Muscle of arm (tissue), 14 donors: ENCODE data around the gene MYL9. TPM values are rescaled to one million over a fixed set of nuclear protein-coding genes. Genes with fewer than 3 reads are reported as not detected.
A peak's percentile ranks its signal among the peaks of the same experiment; 100 is the strongest.

Experiments used
- DNase-seq: peaks from one replicate; pipeline ENCODE4 v3.0.0-alpha.2; 2013
- long read RNA-seq, 11 donors: transcript quantifications; one replicate each; lab custom pipeline, GENCODE V29; 2026
- polyA plus RNA-seq, 12 donors: library from polyadenylated mRNA; unstranded; fragments of 120-200 nt; gene quantifications; one replicate each; pipeline ENCODE4 v1.2.1, GENCODE V29; 2013; ENCODE audit not compliant: insufficient read length in 12 of 12

Gene MYL9
- 1,000 to 10,000 TPM in 1 of 12 donors, 100 to 1,000 TPM in 11; 261 to 1,144 (median 519) TPM for polyA plus RNA-seq
- long read RNA-seq, donor 1, transcript MYL9-201 (4 exons, 2,821 nt) = major isoform, 540 of 923 reads
- long read RNA-seq, donor 1, partial matches to known transcripts = 331 of 923 reads
- long read RNA-seq, donor 1, other reads (novel, unspliced or antisense) = 49 of 923 reads
- long read RNA-seq, donor 2, transcript MYL9-201 (4 exons, 2,821 nt) = major isoform, 318 of 542 reads
- long read RNA-seq, donor 2, partial matches to known transcripts = 188 of 542 reads
- long read RNA-seq, donor 2, other reads (novel, unspliced or antisense) = 33 of 542 reads
- long read RNA-seq, donor 3, transcript MYL9-201 (4 exons, 2,821 nt) = major isoform, 133 of 326 reads
- long read RNA-seq, donor 3, partial matches to known transcripts = 187 of 326 reads
- long read RNA-seq, donor 3, other reads (novel, unspliced or antisense) = 6 of 326 reads
- long read RNA-seq, donor 4, transcript MYL9-201 (4 exons, 2,821 nt) = major isoform, 111 of 188 reads
- long read RNA-seq, donor 4, partial matches to known transcripts = 69 of 188 reads
- long read RNA-seq, donor 4, other reads (novel, unspliced or antisense) = 8 of 188 reads
- long read RNA-seq, donor 5, transcript MYL9-201 (4 exons, 2,821 nt) = major isoform, 201 of 332 reads
- long read RNA-seq, donor 5, partial matches to known transcripts = 120 of 332 reads
- long read RNA-seq, donor 5, other reads (novel, unspliced or antisense) = 10 of 332 reads
- long read RNA-seq, donor 6, transcript MYL9-201 (4 exons, 2,821 nt) = major isoform, 132 of 217 reads
- long read RNA-seq, donor 6, partial matches to known transcripts = 79 of 217 reads
- long read RNA-seq, donor 6, other reads (novel, unspliced or antisense) = 5 of 217 reads
- long read RNA-seq, donor 7, transcript MYL9-201 (4 exons, 2,821 nt) = major isoform, 102 of 178 reads
- long read RNA-seq, donor 7, partial matches to known transcripts = 69 of 178 reads
- long read RNA-seq, donor 7, other reads (novel, unspliced or antisense) = 5 of 178 reads
- long read RNA-seq, donor 8, transcript MYL9-201 (4 exons, 2,821 nt) = major isoform, 247 of 413 reads
- long read RNA-seq, donor 8, transcript MYL9-202 (3 exons, 1,024 nt) = minor isoform, 5 of 413 reads
- long read RNA-seq, donor 8, partial matches to known transcripts = 149 of 413 reads
- long read RNA-seq, donor 8, other reads (novel, unspliced or antisense) = 12 of 413 reads
- long read RNA-seq, donor 9, transcript MYL9-201 (4 exons, 2,821 nt) = major isoform, 100 of 172 reads
- long read RNA-seq, donor 9, partial matches to known transcripts = 72 of 172 reads
- long read RNA-seq, donor 9, other reads (novel, unspliced or antisense) = 0 of 172 reads
- long read RNA-seq, donor 10, transcript MYL9-201 (4 exons, 2,821 nt) = major isoform, 263 of 541 reads
- long read RNA-seq, donor 10, partial matches to known transcripts = 266 of 541 reads
- long read RNA-seq, donor 10, other reads (novel, unspliced or antisense) = 10 of 541 reads
- long read RNA-seq, donor 11, transcript MYL9-201 (4 exons, 2,821 nt) = major isoform, 265 of 430 reads
- long read RNA-seq, donor 11, partial matches to known transcripts = 150 of 430 reads
- long read RNA-seq, donor 11, other reads (novel, unspliced or antisense) = 13 of 430 reads

- DNase-seq = peak; percentile 54
Measured at GRCh38 chr20:36541227-36541767, at the start of gene MYL9. Gene MYL9, plus strand, starts transcription at chr20:36541519. Its CDS starts 3,366 bp downstream, at chr20:36544885.

GRCh38 chr20:36491901-36492617 is 49.3 kb upstream of the MYL9 start:
- no peak for DNase-seq

GRCh38 chr20:36493051-36493800 is 48.1 kb upstream of the MYL9 start:
- no peak for DNase-seq

DNA sequence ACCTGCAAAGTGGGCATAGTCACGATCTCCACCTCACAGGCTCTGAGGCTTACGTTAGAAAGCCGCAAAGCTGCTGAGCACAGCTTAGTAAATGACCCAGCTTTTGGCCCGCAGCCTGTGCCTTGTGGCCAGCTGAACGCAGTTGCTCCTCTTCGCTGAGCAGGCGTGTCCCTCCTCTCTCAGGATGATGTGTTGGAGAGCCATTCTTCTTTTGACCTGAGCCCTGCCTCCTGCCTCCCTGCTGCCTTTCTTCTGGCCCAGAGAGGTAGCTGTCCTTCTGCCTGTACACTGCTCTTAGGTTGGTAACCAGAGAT is 47.6 kb upstream of the MYL9 start:
- peak; percentile 65 for DNase-seq

DNA sequence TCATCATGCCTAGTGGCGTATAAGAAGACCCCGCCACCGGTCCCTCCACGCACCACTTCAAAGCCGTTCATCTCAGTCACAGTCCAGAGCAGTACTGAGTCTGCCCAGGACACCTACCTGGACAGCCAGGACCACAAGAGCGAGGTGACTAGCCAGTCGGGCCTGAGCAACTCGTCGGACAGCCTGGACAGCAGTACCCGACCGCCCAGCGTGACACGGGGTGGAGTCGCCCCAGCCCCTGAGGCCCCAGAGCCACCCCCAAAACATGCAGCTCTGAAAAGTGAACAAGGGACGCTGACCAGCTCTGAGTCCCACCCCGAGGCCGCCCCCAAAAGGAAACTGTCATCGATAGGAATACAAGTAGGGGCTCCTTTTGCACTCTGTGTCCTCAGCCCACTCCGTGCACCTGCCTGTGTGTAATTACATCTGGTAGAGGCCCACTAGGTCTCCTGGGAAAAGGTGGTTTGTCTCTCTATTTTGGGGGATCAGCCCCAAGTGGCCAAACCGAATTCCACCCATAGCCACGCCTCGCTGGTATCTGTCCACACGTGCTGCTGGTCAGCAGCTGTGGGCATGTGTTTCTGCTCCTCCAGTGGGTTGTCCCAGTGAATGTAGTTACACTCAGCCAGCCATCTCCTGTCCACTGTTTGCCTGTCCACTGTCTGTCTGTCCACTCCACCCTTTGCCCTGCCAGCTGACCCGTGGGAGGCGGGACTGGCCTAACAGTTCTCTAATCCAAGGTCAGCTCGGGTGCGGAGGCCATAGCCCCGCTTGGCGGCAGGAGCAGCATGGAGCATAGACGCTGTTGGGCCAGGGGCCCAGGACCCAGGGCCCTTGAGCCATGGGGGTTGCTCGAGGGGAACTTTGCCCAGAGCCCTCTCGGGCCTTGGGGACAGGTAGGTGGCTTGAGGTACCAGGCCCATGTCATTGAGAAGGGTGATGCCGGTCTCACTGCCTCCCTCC is 44.3 kb upstream of the MYL9 start:
- no peak for DNase-seq

GRCh38 chr20:36497856-36498255 is 43.5 kb upstream of the MYL9 start:
- DNase-seq = no peak

DNA sequence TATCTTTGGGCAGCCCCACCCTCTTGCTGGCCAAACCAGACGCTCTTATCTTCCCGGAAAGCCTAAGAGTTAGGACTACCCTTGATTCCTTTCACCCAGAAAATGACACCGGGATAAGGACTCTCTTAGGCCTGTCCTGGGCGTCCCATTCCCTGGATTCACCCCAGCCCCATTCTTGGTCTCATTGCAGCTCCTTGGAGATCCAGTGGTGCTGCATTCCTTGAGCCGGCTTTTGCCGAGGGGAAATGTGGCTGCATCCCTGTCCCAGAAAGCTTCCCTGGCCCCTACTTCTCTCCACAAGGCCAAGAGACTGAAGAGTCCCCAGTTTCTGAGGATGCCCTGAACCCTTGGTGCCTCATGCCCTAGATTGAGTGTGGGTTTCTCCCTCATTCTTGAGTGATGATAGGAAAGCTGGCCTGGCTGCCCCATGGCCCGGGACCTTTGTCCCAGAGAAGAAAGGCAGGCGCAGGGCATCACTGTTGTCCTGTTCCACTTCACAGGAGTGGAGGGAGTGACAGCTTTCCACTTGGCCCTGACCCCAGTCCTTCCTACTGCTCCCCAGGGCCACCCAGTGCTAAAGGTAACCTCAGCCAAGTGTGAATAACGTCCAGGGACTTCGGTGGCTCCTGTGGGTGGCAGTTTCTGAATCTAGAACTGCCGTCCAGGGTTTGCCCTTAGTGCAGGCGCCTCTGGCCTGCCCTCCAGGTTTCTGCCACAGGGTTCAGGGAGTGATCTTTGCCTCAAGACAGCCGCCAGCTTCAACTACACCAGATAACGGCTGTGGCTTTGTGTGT is 42.7 kb upstream of the MYL9 start:
- no peak for DNase-seq

DNA sequence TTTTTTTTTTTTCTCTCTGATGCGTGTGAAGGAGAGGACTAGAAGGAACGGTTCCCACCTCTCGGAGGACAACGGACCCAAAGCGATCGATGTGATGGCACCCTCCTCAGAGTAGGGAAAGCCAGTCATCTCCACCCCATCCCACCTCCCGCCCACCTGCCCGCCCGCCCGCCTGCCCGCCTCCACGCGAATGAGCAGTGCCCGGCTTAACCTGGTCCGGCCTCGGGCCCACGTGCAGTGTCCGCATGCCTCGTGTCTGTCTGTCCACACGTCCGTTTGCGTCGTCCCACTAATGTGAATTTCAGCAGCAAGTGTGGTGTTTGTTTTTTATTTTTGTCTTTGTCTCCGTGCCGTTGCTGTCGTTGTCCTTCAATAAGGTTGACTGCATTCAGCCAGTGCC is 42.1 kb upstream of the MYL9 start:
- no peak for DNase-seq

DNA sequence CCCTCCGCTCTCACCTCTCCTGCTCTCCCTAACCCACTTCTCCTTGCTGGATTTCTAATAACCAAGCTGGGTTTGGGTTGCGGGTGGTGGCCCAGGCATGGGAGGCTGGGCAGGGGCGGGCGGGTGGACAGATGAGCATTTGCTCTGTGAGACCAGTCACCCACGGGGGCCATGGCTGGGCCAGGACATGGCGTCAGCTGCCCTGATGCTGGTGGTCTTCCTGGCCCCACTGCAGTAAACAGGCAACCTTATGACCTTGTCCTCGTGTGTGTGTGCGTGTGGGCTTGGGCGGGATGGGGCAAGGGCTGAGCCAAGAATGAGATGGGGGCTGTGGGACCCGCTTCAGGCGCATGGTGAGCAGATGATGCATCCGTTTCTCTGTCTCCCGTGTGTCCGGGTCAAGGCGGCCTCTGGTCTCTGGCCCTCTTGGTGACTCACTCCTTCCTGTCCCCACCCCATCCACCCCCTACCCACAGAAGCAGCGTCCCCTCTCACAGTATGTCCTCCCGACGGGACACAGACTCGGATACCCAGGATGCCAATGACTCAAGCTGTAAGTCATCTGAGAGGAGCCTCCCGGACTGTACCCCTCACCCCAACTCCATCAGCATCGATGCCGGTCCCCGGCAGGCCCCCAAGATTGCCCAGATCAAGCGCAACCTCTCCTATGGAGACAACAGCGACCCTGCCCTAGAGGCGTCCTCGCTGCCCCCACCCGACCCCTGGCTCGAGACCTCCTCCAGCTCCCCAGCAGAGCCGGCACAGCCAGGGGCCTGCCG is 41.4 kb upstream of the MYL9 start:
- DNase-seq = no peak

DNA sequence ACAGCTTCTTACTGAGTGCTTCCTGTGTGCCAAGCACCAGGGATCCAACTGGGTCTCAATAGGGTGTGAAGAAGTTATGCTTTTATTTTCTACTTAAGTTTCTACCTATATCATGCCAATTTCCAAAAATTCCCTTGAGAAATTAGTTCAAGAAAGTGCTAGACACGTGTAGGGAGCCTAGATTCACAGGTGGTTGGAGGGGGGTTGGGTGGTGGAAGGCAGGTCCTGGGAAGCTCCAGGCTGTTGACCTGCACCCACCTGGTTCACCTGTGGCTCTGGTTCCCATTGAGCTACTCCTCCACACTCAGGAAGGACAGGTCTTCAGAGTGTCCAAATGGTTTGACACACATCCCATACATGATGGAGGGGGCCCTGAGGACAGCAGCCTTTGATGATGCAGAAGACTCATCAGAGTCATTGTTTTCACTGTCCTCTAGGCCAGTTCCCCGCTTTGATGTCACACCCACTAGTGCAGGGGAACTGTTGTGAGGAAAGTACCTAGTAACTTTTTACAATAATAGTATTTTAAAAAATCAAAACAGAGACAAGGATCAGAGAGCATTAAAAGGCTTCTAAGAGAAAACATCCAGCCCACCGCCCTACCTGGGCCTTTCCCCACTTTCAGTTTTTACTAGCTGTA is 39.8 kb upstream of the MYL9 start:
- DNase-seq = no peak

DNA sequence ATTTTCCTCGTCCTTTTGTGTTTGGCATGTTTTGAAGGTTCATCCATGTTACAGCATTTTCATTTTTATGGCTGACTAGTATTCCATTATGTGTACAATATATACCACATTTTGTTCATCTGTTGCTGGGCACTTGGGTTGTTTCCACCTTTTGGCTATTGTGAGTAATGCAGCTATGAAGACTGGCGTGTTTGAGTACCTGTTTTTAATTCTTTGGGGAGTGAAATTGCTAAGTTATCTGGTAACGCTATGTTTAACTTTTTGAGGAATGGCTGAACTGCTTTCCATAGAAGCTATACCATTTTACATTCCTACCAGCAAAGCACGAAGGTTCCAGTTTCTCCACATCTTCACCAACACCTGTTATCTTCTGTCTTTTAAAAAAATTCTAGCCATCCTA is 37.0 kb upstream of the MYL9 start:
- no peak for DNase-seq

GRCh38 chr20:36506253-36506652 is 35.1 kb upstream of the MYL9 start:
- DNase-seq = no peak

GRCh38 chr20:36507746-36508145 is 33.6 kb upstream of the MYL9 start:
- no peak for DNase-seq

DNA sequence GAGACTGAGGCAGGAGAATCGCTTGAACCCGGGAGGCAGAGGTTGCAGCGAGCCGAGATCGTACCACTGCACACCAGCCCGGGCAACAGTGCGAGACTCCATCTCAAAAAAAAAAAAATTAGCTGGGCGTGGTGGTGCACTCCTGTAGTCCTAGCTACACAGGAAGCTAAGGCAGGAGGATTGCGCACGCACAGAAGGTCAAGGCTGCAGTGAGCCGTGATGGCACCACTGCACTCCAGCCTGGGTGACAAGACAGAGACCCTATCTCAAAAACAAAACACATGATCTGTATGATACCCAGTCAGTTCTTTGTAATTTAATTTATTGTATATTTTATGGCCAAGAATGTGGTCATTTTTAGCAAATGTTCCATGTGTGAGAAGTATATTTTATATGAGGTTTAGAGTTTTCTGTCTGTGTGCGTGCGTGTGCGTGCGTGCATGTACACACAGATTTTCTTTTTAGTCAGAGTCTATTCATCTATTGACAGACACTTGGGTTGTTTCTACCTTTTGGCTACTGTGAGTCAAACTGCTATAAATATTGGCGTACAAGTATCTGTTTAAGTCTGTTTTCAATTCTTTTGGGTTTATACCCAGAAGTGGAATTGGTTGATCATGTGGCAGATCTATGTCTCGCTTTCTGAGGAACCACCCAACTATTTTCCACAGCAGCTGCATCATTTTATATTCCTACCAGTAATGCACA is 22.2 kb upstream of the MYL9 start:
- no peak for DNase-seq

- no peak for DNase-seq
Measured at GRCh38 chr20:36519944-36520343, 21.4 kb upstream of the MYL9 start.
